ENCODE data around the gene FBXO21.
"Not testable (repeated sequence)": the region's sequence is repeated elsewhere in the genome, so short reads cannot be mapped to it uniquely, and the experiment has no call there.

Gene FBXO21, protein sequence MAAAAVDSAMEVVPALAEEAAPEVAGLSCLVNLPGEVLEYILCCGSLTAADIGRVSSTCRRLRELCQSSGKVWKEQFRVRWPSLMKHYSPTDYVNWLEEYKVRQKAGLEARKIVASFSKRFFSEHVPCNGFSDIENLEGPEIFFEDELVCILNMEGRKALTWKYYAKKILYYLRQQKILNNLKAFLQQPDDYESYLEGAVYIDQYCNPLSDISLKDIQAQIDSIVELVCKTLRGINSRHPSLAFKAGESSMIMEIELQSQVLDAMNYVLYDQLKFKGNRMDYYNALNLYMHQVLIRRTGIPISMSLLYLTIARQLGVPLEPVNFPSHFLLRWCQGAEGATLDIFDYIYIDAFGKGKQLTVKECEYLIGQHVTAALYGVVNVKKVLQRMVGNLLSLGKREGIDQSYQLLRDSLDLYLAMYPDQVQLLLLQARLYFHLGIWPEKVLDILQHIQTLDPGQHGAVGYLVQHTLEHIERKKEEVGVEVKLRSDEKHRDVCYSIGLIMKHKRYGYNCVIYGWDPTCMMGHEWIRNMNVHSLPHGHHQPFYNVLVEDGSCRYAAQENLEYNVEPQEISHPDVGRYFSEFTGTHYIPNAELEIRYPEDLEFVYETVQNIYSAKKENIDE

DNA sequence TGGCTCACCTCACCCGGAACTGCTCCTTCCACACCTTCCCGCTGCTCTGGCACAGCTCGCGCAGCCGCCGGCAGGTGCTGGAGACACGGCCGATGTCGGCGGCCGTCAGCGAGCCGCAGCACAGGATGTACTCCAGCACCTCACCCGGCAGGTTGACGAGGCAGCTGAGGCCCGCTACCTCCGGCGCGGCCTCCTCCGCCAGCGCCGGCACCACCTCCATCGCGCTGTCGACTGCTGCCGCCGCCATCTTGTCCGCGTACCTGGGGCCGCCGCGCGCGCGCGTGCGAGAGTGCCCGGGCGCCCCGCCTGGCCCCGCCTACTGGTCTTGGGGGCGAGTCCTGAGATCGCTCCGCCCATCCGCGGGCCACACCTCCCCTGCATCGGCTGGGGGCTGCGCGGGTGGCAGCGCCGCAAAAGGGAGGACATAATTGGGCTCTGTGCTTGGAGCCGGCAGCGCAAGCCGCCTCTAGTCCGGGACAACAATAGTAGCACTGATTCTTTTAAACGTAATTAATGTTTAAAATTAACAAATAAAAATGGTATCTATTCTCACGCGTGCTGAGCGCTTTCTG lies at the start of gene FBXO21:
Gene FBXO21, minus strand, starts transcription at position 261 of the 572 bp plus-strand sequence. Its CDS starts 14 bp downstream, at position 247.
- peak; percentile 92 for DNase-seq

DNA sequence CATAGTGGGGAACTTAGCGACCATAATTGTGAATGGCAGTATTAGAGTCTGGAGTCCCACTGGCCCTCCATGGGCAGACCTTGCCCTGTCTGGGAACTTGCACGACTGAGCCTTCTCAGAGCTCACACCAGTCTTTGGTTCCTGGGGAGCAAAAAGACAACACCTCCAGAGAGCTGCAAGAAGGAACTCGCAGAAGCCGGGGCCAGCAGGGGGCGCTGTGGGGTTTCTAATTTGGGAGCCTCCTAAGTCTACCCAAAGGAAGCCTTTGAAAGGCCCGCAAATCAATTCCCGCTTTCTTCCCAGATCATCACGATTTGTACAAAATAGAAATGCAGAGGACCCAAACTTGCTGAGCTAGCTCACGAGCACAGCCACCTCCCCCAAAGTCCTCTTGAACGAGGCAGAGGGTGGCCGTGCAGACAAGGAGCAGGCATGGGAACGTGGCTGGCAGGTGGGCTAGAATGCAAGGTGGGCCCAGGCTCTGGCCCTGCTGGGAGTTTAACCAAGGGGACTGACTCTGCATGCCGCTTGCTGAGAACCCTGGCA lies 46.3 kb upstream of the FBXO21 start:
- peak; percentile 71 for DNase-seq

DNA sequence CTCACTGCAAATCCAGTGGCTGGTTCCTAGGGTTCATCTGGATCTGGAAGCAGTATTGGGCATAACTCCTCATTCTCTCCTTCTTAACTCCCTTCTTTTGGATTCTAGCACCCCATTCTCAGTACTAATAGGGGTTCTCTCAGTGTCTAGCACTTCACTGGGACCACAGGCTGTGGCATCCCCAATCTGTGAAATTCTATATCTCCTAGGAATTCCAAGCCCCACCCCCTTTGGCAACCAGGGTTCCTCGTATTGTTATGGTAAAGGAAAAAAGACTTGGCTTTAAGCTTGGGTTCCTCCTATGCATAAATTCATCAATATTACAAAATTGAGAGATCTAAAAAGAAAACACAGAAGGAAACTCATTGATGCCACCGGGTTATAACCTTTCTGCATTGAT lies 45.0 kb upstream of the FBXO21 start:
- DNase-seq: no peak

DNA sequence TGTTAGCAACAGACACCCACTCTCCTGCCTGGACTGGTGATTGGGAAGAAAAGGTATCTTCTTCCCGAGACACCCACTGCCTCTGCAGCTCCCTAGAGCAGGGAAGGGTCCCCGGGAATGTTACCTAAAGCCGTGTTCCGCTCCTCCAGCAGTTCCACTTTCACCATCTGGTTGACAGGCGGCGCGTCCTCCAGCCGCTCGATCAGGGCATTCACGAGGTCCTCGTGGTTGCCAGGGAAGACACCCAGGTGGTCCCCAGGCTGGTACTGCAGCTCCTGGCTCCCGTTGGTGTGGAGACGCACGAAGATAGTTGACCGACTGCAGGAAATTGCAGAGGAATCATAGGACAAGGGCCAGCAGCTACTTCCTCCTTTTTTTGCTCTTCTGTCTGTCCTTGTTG lies 44.2 kb upstream of the FBXO21 start:
- DNase-seq: no peak

DNA sequence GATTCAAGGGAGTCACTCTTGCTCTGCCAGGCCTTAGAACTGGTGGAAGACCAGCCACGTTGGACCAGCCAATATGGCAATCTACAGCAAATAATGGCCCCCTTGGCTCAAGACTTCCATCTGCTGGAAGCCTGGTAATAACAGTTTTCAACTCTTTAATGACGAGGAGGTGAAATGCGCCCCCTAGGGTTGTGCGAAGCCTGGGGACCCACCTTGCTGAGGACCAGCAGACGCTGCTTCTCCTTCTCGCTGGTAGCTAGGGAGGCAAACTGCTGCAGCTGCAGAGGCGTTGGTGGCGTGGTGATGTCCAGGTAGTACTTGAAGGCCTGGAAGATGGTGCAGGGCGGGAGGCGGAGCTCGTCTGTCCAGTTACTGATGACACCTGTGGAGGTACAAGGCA lies 41.5 kb upstream of the FBXO21 start:
- DNase-seq: no peak

DNA sequence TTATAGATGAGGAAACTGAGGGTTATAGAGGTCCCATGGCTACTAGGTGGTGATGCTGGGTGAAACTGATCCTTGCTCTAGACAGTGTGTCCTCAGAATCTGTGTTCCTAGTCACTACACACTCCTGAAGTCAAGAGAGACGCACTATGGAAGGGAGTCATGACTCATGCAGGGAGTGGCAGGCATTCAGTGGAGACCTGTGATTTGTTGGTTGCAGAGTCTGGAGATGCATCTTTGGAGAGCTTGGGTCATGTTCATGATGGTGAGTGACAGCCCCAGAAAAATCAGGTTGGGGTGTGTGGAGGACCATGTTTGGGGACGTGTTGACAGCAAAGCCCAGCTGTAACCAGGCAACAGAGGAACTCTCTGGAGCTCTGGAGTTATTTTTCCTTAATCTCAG lies 38.0 kb upstream of the FBXO21 start:
- no peak for DNase-seq

DNA sequence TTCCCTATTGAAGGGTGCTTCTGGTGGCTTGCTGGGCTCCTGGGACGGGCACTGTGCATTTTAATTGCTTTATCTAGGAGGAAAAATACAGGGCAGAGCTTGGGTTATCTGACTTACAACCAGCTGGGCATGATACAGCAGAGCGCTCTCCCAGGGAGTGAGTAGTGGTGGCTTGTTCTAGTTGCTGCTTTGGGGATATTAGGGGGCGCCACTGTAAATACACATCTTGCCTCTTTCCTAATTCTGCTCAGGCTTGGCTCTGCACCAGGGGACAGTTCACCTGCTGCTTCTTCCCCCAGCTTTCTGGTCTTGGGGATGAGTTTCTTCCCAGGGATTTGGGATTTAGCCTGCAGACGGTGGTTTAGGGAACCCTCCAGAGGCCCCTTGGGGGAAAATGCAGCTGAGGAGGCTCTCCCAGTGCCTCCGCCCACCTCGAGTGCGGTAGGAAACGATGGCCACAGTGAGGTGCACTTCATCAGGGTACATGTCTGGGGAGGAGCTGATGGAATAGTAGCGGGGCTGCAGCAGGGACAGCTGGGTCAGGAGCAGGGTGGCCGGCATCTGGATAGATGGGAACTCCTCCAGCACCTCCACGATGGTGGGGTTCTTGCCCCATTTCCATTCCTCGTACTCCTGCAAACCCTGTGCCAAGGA lies 36.9 kb upstream of the FBXO21 start:
- no peak for DNase-seq

DNA sequence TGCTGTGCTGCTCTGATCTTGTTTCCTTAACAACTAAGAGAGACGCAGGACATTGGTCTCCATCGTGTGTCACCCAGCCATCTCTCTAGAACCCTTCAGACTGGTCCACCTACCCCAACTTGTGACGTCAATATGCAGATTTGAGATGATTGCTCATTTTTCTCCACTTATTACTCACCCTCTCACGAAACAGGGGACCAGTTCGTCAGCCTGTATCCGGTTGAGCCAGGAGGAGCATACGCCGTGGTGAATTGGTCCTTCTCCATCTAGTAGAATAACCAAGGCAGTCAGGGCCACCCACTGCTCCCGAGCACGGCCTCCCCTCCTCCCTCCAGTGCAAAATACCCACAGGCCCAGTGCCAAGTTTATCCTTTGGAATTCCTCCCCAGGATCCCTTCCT lies 36.2 kb upstream of the FBXO21 start:
- no peak for DNase-seq

DNA sequence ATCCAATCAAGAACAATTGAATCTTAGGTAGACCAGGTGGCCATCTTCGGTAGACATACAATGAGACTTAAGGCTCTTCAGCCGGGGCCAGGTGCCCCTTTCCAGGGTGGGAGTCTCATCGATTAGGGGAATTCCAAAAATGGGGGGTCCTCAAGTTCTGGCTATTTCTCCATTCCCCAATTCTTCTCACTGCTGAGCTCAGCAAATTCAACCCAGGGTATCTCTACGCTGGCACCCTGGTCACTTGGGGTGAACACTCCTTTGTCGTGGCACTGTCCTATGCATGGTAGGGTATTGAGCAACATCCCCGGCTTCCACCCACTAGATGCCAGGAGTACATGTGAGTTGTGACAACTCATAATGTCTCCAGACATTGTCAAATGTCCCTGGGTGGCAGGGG lies 34.9 kb upstream of the FBXO21 start:
- no peak for DNase-seq

DNA sequence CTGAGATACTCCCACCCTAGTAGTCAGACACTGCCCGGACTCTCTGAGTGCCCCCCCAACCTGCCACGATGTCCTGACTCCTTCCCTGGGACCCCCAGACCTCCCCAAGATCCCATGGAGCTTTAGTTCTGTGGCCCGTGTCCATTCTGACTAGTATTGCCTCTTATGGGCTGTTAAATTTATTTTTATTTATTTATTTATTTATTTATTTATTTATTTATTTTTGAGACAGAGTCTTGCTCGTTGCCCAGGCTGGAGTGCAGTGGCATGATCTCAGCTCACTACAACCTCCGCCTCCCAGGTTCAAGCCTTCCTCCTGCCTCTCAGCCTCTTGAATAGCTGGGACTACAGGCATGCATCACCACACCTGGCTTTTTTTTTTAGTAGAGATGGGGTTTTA lies 30.7 kb upstream of the FBXO21 start:
- DNase-seq: not testable (repeated sequence)

DNA sequence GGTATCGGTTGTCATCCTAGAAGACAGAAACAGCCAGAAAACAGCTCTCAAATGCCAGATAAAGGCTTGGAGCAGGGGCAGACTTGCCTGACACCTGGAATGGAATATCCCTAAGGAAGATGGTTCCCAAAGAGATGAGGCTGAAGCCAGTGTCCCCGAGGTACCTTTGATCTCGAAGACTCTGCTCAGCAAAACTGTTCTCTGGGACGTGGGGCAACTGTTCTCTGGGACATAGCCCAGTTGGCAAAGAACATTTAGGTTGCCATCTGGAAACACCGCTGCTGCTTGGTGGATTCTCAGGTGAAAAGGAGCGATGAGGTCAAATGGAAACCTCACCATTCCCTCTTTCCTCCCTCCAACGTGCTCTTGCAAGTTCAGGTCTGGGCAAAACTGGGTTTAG lies 27.9 kb upstream of the FBXO21 start:
- no peak for DNase-seq

DNA sequence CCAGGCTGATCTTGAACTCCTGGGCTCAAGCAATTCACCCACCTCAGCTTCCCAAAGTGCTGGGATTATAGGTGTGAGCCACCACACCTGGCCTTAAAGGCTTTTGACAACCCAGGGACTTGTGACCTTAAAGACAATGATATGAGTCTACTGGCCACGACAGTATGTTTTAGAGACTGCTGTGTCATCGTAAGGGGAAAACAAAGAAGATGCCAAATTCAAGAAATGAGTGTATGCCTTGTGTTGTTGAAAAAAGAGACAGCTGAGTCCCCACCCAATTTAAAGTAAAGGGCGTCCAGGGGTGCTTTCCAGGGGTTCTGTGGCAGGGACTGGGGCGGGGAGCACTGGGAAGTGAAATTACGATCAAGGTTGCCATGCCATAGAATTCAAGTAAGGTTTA lies 26.4 kb upstream of the FBXO21 start:
- no peak for DNase-seq

DNA sequence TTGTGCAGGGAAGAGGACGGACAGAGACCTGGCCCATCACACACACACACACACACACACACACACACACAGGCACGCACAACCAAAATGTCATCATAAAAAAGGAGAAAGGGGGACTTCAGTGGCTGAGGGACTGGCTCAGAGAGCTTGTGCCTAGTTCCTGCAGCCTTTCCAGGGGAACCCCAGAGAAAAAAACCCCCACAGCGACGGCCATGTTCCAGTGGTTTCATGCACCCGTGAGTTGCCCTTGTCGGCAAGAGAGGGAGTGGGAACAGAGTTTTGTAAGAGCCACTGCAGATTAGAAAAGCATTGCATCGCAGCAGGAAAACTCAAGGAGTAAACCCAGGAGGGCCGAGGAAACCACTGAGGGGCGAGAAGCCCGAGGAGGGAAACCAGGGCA lies 24.5 kb upstream of the FBXO21 start:
- DNase-seq: no peak

DNA sequence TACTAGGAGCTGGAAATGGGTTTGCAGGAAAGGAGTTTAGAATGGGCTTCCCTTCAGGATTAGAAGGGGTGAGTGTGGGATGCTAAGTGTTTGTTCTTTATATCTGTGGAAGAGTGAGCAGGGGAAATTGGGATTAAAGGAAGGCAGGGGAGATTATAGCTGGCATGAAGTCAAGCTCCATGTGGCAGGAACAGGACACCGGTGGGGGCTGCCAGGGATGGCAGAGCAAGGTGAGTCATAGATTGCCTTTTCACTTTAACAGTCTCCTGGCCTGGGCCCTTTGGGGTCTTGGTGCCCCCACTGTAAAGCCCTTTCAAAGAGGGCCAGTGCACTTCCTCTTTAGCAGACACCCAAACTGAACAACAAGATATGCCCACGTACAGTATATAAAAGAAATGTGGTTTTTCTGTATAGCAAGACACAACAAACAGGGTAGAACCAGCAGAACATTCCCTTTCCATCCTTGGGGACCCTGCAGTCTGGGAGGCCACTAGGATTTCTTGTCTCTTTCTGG lies 23.1 kb upstream of the FBXO21 start:
- DNase-seq: no peak

DNA sequence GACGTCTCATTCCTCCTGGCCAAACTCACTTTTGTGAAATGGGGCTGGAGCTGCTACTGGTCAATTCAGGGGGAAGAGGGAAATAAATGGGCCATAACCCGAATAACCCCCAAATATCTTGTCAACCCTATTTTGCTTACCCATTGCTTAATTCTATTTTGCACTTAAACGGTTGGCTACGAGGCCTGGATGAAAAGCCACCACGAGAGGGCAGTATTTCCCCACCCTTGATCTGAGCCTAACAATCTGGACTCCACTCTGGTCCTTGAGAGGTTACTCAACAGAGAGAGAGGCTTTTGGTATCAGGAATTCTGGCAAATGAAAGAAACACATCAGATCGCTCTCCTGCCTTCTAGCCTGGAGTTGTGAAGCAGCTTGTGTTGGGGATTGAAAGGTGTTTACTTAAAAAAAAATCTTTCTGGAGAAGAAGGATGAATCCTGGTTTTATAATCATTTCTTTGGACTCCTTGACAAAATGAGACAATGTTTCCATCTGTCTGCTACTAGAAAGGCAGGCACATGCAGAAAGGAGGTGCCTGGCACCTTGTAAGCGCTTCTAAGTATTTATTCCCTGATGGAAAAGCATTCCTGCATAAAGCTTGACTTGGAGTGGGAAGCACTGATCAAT lies 22.4 kb upstream of the FBXO21 start:
- peak; percentile 76 for DNase-seq

DNA sequence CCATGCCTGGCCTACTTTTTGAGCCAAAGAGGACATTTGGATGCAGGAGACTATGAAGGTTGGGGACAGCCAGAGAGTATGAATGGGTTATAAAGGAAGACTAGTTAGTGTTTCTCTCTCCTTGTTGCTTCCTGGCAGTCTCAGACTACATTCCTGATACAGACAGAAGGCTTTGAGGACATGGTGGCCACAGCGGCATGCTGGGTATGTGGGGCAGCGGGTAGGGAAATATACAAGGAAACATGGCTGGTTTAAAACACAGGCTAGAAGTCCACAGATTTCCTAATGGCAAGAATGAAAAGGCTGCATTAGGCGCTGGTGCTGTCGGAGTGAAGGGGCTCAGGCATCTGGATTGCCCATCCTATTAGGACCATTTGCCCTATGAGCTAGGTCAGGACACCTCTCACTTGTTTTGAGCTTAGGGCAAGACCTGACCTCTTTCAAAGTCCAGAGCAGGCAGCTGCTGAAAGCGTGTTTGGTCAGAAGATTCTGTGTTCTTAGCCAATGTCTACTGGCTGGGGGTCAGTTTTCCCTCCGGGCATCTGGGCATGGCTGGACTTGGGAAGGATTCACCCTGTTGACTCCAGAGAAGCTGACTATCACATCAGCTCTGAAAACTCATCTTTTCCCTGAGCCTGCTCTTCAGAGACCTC lies 20.1 kb upstream of the FBXO21 start:
- DNase-seq: no peak

DNA sequence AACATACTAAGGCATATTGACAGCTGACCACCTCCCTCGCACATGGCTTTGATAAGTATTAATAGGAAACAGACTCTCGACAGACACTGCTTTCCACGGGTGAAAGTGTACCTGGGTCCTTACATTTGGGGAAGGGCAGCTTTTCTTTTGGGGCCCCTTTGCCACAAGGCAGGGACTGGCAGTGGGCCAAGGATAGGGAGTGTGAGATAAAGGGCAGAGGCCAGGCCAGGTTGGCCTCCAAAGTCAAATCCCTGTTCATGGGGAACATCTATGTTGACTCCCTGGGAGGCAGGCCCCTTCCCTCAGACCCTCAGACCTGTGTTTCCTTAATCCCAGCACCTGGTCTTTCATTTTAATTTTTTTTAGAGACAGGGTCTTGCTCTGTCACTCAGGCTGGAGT lies 19.4 kb upstream of the FBXO21 start:
- DNase-seq: no peak

DNA sequence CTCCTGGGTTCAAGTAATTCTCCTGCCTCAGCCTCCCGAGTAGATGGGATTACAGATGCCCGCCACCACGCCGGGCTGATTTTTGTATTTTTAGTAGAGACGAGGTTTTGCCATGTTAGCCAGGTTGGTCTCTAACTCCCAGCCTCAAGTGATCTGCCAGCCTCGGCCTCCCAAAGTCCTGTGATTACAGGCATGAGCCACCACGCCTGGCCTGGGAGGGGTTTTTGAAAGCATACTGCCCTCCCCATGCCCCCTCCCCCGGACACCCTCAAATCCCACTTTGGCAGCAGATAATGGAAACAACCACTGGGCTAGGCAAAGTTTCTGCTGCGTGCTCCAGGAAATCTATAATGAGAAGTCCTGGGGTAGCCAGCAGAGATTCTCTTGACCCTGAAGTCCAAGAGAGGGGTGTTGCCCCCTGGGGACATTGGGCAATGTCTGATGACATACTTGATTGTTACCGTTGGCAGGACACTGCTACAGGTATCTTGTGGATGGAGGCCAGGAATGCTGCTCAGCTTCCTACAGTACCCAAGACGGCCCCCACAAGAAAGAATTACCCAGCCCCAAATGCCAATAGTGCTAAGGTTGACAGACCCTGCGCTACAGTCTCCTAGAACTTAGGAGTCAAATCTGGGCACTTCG lies 18.7 kb upstream of the FBXO21 start:
- DNase-seq: no peak

DNA sequence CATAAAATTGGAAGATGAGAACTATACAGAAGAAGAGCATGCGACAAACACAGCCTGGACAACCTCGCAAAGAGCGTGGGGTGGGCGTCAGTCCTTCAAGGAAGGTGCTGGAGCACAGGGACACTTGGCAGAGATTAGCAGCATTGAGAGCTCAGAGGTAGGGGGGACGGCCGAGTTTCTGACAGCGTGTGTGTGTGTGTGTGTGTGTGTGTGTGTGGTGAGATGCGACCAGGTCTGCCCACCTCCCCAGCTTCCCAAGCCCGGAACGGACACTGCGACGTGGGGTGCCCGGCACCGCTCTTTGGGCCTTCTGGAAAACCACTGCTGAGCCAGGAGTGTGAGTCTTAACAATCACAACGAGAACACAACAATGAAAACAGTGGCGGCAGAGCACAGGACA lies 17.9 kb upstream of the FBXO21 start:
- no peak for DNase-seq

DNA sequence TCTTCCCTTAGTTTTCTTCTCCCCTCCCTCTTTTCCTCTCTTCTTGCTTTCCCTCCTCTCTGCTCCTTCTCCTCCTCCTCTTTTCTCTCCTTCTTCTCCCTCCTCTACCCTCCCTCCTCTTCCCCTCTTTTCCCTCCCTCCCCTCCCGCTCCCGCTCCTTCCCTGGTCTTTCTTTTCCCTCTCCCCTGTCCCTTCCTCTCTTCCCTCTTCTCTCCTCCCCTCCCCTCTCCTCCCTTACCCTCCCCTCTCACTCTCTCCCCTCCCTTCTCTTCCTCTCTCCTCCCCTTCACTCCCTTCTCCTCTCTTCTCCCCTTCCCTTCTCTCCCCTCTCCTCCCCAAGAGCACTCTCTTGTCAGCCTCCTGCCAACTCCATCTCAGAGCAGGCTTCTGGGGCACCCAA lies 17.4 kb upstream of the FBXO21 start:
- DNase-seq: no peak

DNA sequence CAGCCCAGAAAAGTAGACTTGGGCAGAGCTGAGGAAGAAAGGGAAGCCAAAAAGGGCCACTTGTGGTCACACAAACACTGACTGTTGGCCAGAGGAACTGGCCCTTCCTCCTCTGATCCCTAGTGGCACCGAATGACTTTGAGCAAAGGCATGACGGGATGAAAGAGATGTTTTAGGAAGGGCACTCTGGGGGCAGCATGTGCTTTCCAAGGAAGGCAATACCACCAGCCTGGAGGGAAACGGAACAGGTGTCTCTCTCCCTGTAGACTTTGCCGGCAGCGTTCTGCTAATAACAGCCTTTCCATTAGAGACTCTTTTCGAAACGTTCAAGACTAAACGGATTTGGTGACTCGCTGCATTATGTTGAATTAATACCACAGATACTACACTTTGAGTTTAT lies 12.3 kb upstream of the FBXO21 start:
- no peak for DNase-seq

DNA sequence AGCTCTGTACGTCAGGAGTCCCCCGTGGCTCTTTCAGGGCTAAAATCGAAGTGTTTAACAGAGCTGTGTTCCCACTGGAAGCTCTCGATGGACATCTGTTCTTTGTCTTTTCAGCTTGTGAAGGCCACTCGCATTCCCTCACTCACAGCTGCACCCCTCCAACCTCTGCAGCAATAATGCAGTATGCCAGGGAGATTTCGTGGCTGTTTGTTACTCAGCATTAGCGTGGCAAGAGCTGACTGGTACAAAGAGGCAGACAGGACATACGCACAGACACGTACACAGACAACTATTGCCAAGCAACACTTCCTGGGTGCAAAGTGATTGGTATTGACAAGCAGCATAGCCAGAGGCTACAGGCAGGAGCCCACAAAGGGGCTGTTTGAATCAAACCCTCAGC lies 11.8 kb upstream of the FBXO21 start:
- DNase-seq: no peak

Data from midbrain (tissue), 1 donor.